Central memory CD8-positive, alpha-beta T cell (primary cell): ENCODE measurements around the gene FSTL4.

Experiments used
- ATAC-seq: fragments of 150-1000 bp; cut with Tn5 transposase; replicated peaks from 2 replicates; pipeline ENCODE4 v1.10.0; 2022; ENCODE audit warnings: mild to moderate bottlenecking, moderate FRiP score, moderate number of reproducible peaks; ENCODE audit not compliant: poor library complexity, severe bottlenecking; ENCODE audit errors: extremely low read depth
- DNase-seq, 2 donors: peaks; one replicate each; pipeline ENCODE4 v3.0.0; 2021; ENCODE audit warnings: low spot score in 2 of 2
- H3K27ac Mint-ChIP-seq: one replicate; pipeline ENCODE4 v1.8.0; 2022; ENCODE audit warnings: low read depth, mild to moderate bottlenecking, moderate library complexity, mixed read lengths
- H3K27me3 Mint-ChIP-seq: one replicate; pipeline ENCODE4 v1.8.0; 2022; ENCODE audit warnings: mixed read lengths
- H3K36me3 Mint-ChIP-seq: one replicate; pipeline ENCODE4 v1.8.0; 2022; ENCODE audit warnings: mild to moderate bottlenecking, moderate library complexity, mixed read lengths; ENCODE audit not compliant: insufficient read depth
- H3K4me1 Mint-ChIP-seq: one replicate; pipeline ENCODE4 v1.8.0; 2022; ENCODE audit warnings: mixed read lengths
- H3K4me3 Mint-ChIP-seq: one replicate; pipeline ENCODE4 v1.8.0; 2022; ENCODE audit warnings: mild to moderate bottlenecking, moderate library complexity, mixed read lengths
- H3K9me3 Mint-ChIP-seq: one replicate; pipeline ENCODE4 v1.8.0; 2022; ENCODE audit warnings: mixed read lengths

FSTL4 gene

DNA sequence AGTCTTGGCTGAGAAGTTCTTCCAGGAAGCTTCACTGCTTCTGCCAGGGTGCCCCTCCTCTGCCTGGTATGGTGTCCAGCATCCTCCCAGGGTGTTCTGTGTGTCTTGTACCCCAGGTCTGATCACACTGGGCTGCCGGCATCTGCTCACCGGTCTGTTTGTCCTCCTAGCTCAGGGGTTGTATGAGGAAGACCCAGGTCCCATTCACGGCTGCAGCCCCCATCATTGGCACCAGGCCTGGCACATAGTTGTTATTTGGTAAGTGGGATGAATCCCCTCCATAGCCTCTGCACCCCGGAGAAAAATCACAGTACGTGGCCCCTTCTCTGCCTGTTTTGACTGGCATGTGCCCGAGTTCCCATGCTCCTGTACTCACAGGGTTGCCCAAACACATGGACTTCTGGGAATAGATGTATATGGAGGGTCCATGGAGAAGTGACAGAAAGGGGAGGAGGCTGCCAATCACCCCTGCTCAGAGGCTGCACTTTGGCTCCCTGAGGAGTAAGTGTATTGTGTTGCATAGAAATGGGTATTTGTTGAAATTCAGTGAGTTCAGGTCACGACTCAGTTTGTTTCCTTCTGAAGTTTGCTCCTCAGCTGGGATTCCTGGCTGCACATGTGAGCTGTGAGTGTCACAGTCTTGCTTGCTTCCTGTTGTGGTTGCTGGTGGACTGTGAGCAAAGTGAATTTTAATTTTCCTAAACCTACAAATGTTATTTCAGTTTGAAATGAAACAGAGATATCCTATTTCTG lies 464.4 kb downstream of the FSTL4 start:
- Mint-ChIP-seq H3K9me3 (no peaks in the 10 kb centered on the region), H3K27me3 (peaks cover 11% of the 10 kb centered on the region), H3K36me3 (no peaks in the 10 kb centered on the region), H3K27ac (no peak overlapping the region), H3K4me1 (no peaks in the 10 kb centered on the region), H3K4me3 (no peak overlapping the region)
- DNase-seq, result no peak
- no peak for ATAC-seq

DNA sequence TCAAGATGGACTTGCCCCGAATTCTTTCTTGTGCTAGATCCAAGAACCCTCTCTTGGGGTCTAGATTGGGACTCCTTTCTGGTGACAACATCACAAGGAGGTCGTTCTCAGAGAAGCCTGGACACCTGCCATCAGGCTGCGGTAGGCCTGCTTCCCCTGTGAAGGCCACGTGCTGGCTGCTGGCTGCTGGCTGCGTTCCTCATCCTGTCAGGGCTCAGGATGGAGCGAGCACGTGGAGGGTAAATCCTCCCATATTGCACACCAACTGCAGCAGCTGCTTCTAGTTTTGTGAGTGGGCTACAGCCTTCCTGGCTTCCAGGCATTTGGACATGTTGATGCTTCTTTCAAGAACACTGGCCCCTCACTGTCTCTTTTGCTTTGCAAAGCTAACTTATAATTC lies 464.9 kb downstream of the FSTL4 start:
- DNase-seq (no peak), ATAC-seq (no peak)
- Mint-ChIP-seq H3K36me3 (no peaks in the 10 kb centered on the region), H3K4me1 (no peaks in the 10 kb centered on the region), H3K27me3 (peaks cover 14% of the 10 kb centered on the region), H3K4me3 (no peak overlapping the region), H3K27ac (no peak overlapping the region), H3K9me3 (no peaks in the 10 kb centered on the region)
